ENCODE data around the gene RAPGEF2.

GRCh38 chr4:159149666-159150065 is 46.8 kb downstream of the RAPGEF2 start:
- TF ChIP-seq, protein P1, sequence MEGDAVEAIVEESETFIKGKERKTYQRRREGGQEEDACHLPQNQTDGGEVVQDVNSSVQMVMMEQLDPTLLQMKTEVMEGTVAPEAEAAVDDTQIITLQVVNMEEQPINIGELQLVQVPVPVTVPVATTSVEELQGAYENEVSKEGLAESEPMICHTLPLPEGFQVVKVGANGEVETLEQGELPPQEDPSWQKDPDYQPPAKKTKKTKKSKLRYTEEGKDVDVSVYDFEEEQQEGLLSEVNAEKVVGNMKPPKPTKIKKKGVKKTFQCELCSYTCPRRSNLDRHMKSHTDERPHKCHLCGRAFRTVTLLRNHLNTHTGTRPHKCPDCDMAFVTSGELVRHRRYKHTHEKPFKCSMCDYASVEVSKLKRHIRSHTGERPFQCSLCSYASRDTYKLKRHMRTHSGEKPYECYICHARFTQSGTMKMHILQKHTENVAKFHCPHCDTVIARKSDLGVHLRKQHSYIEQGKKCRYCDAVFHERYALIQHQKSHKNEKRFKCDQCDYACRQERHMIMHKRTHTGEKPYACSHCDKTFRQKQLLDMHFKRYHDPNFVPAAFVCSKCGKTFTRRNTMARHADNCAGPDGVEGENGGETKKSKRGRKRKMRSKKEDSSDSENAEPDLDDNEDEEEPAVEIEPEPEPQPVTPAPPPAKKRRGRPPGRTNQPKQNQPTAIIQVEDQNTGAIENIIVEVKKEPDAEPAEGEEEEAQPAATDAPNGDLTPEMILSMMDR (IDR thresholded peaks at IDR 0.05): no peak
- TF ChIP-seq POLR2A (IDR thresholded peaks at IDR 0.05): no peak
